Stimulated activated effector memory CD8-positive, alpha-beta T cell treated with anti-CD3 and anti-CD28 coated beads, Interleukin-12 subunit alpha, Interleukin-12 subunit beta, amount 100 ng/mL, for 72 hours (primary cell): ENCODE measurements around the gene CCSER2.
A peak's percentile ranks its signal among the peaks of the same experiment; 100 is the strongest.

ENCODE experiments used
- ATAC-seq: fragments of 150-1000 bp; cut with Tn5 transposase; 2 replicates; pipeline ENCODE4 v1.10.0; 2021
- DNase-seq, 2 donors: peaks; one replicate each; pipeline ENCODE4 v3.0.0; 2021 to 2022; ENCODE audit warnings: low spot score in 2 of 2
- H3K27ac Mint-ChIP-seq: one replicate; pipeline ENCODE4 v1.8.0; 2022; ENCODE audit warnings: mild to moderate bottlenecking, mixed read lengths
- H3K36me3 Mint-ChIP-seq: one replicate; pipeline ENCODE4 v1.8.0; 2022; ENCODE audit warnings: mild to moderate bottlenecking, mixed read lengths
- H3K4me1 Mint-ChIP-seq: one replicate; pipeline ENCODE4 v1.8.0; 2022; ENCODE audit warnings: mixed read lengths
- H3K4me3 Mint-ChIP-seq: one replicate; pipeline ENCODE4 v1.8.0; 2022; ENCODE audit warnings: mild to moderate bottlenecking, mixed read lengths
- H3K9me3 Mint-ChIP-seq: one replicate; pipeline ENCODE4 v1.8.0; 2022; ENCODE audit warnings: mixed read lengths

CCSER2 gene

GRCh38 chr10:84539216-84539615 is 210.8 kb downstream of the CCSER2 start:
- Mint-ChIP-seq H3K36me3 (no peaks in the 10 kb centered on the region), H3K27ac (no peak overlapping the region), H3K9me3 (no peaks in the 10 kb centered on the region), H3K4me3 (no peak overlapping the region), H3K4me1 (peaks cover 26% of the 10 kb centered on the region)
- ATAC-seq, result no peak
- DNase-seq, result peak in 1 of 2 donors; percentile 22

- DNase-seq (no peak), ATAC-seq (peak; percentile 5)
- peak overlapping the region; percentile 55 for H3K4me3 Mint-ChIP-seq
- H3K27ac Mint-ChIP-seq, result no peak overlapping the region
- H3K9me3 Mint-ChIP-seq, result no peaks in the 10 kb centered on the region
- H3K4me1 Mint-ChIP-seq, result peaks cover 19% of the 10 kb centered on the region
- H3K36me3 Mint-ChIP-seq, result no peaks in the 10 kb centered on the region
Observed at GRCh38 chr10:84540022-84540616, 211.7 kb downstream of the CCSER2 start.

GRCh38 chr10:84540617-84541288 is 212.4 kb downstream of the CCSER2 start:
- DNase-seq (peak; percentile 60 to 87), ATAC-seq (peak; percentile 80)
- Mint-ChIP-seq H3K4me3 (peak overlapping the region; percentile 55), H3K9me3 (no peaks in the 10 kb centered on the region), H3K4me1 (peaks cover 14% of the 10 kb centered on the region), H3K36me3 (no peaks in the 10 kb centered on the region), H3K27ac (no peak overlapping the region)

- peak in 1 of 2 donors; percentile 45 for DNase-seq
- Mint-ChIP-seq H3K4me1 (peaks cover 12% of the 10 kb centered on the region), H3K36me3 (no peaks in the 10 kb centered on the region), H3K27ac (no peak overlapping the region), H3K4me3 (peak overlapping the region; percentile 55), H3K9me3 (no peaks in the 10 kb centered on the region)
- ATAC-seq, result no peak
Observed at GRCh38 chr10:84541289-84541637, 212.9 kb downstream of the CCSER2 start.

- DNase-seq, result peak in 1 of 2 donors; percentile 38
- no peak overlapping the region for H3K27ac Mint-ChIP-seq
- no peak for ATAC-seq
- no peaks in the 10 kb centered on the region for H3K36me3 Mint-ChIP-seq
- peaks cover 12% of the 10 kb centered on the region for H3K4me1 Mint-ChIP-seq
- H3K9me3 Mint-ChIP-seq, result no peaks in the 10 kb centered on the region
- H3K4me3 Mint-ChIP-seq, result no peak overlapping the region
Observed at GRCh38 chr10:84542522-84543490, 214.4 kb downstream of the CCSER2 start.

- Mint-ChIP-seq H3K9me3 (no peaks in the 10 kb centered on the region), H3K36me3 (no peaks in the 10 kb centered on the region), H3K27ac (no peak overlapping the region), H3K4me1 (peaks cover 12% of the 10 kb centered on the region), H3K4me3 (no peak overlapping the region)
- ATAC-seq (no peak), DNase-seq (peak in 1 of 2 donors; percentile 42)
Observed at GRCh38 chr10:84543948-84544347, 215.6 kb downstream of the CCSER2 start.

GRCh38 chr10:84545651-84546050 is 217.3 kb downstream of the CCSER2 start:
- Mint-ChIP-seq H3K9me3 (no peaks in the 10 kb centered on the region), H3K4me3 (no peak overlapping the region), H3K36me3 (no peaks in the 10 kb centered on the region), H3K27ac (no peak overlapping the region), H3K4me1 (peaks cover 7% of the 10 kb centered on the region)
- peak in 1 of 2 donors; percentile 17 for DNase-seq
- ATAC-seq, result no peak

GRCh38 chr10:84546609-84547008 is 218.2 kb downstream of the CCSER2 start:
- Mint-ChIP-seq H3K4me3 (no peak overlapping the region), H3K27ac (no peak overlapping the region), H3K4me1 (no peaks in the 10 kb centered on the region), H3K9me3 (no peaks in the 10 kb centered on the region), H3K36me3 (no peaks in the 10 kb centered on the region)
- ATAC-seq (no peak), DNase-seq (peak in 1 of 2 donors; percentile 20)

GRCh38 chr10:84547616-84548015 is 219.2 kb downstream of the CCSER2 start:
- ATAC-seq, result no peak
- no peak overlapping the region for H3K27ac Mint-ChIP-seq
- DNase-seq, result no peak
- no peaks in the 10 kb centered on the region for H3K9me3 Mint-ChIP-seq
- H3K36me3 Mint-ChIP-seq, result no peaks in the 10 kb centered on the region
- no peak overlapping the region for H3K4me3 Mint-ChIP-seq
- H3K4me1 Mint-ChIP-seq, result no peaks in the 10 kb centered on the region

- no peak overlapping the region for H3K27ac Mint-ChIP-seq
- no peaks in the 10 kb centered on the region for H3K4me1 Mint-ChIP-seq
- peak; percentile 24 for ATAC-seq
- peak in 1 of 2 donors; percentile 45 for DNase-seq
- no peak overlapping the region for H3K4me3 Mint-ChIP-seq
- no peaks in the 10 kb centered on the region for H3K36me3 Mint-ChIP-seq
- no peaks in the 10 kb centered on the region for H3K9me3 Mint-ChIP-seq
Observed at GRCh38 chr10:84548869-84549268, 220.5 kb downstream of the CCSER2 start.

GRCh38 chr10:84549368-84550165 is 221.2 kb downstream of the CCSER2 start:
- Mint-ChIP-seq H3K27ac (no peak overlapping the region), H3K4me3 (no peak overlapping the region), H3K36me3 (no peaks in the 10 kb centered on the region), H3K4me1 (no peaks in the 10 kb centered on the region), H3K9me3 (no peaks in the 10 kb centered on the region)
- ATAC-seq (no peak), DNase-seq (no peak)

- Mint-ChIP-seq H3K9me3 (no peaks in the 10 kb centered on the region), H3K36me3 (no peaks in the 10 kb centered on the region), H3K4me1 (no peaks in the 10 kb centered on the region), H3K27ac (no peak overlapping the region), H3K4me3 (no peak overlapping the region)
- ATAC-seq, result no peak
- no peak for DNase-seq
Observed at GRCh38 chr10:84550756-84551436, 222.5 kb downstream of the CCSER2 start.

GRCh38 chr10:84551437-84552120 is 223.2 kb downstream of the CCSER2 start:
- H3K9me3 Mint-ChIP-seq, result no peaks in the 10 kb centered on the region

GRCh38 chr10:84552478-84552877 is 224.1 kb downstream of the CCSER2 start:
- DNase-seq, result no peak
- no peak overlapping the region for H3K27ac Mint-ChIP-seq
- ATAC-seq, result no peak
- no peaks in the 10 kb centered on the region for H3K36me3 Mint-ChIP-seq
- H3K9me3 Mint-ChIP-seq, result no peaks in the 10 kb centered on the region
- H3K4me1 Mint-ChIP-seq, result no peaks in the 10 kb centered on the region
- H3K4me3 Mint-ChIP-seq, result no peak overlapping the region

More at GRCh38 chr10:84551437-84552120, 223.2 kb downstream of the CCSER2 start:
- H3K4me3 Mint-ChIP-seq, result no peak overlapping the region
- H3K4me1 Mint-ChIP-seq, result no peaks in the 10 kb centered on the region
- no peaks in the 10 kb centered on the region for H3K36me3 Mint-ChIP-seq
- ATAC-seq, result no peak
- no peak for DNase-seq
- H3K27ac Mint-ChIP-seq, result no peak overlapping the region
